IPS DF 4.7 (cell line): Measurements from ENCODE around the gene DLG5.
A peak's percentile ranks its signal among the peaks of the same experiment; 100 is the strongest.
"Not testable (repeated sequence)": the region's sequence is repeated elsewhere in the genome, so short reads cannot be mapped to it uniquely, and the experiment has no call there.

Experiments
- DNase-seq: peaks from one replicate; pipeline ENCODE4 v3.0.0-alpha.2; 2013; ENCODE audit warnings: low spot score; ENCODE audit errors: extremely low read depth

Gene DLG5

GRCh38 chr10:77770868-77771175 is 155.7 kb downstream of the DLG5 start:
- DNase-seq: no peak

GRCh38 chr10:77770081-77770867 is 156.3 kb downstream of the DLG5 start:
- no peak for DNase-seq

GRCh38 chr10:77768039-77768438 is 158.5 kb downstream of the DLG5 start:
- DNase-seq: no peak

- no peak for DNase-seq
Measured at GRCh38 chr10:77763453-77764430, 162.8 kb downstream of the DLG5 start.

GRCh38 chr10:77758406-77758805 is 168.1 kb downstream of the DLG5 start:
- DNase-seq: not testable (repeated sequence)

GRCh38 chr10:77756319-77757232 is 170.0 kb downstream of the DLG5 start:
- DNase-seq: peak; percentile 82

GRCh38 chr10:77746047-77746707 is 180.4 kb downstream of the DLG5 start:
- DNase-seq: no peak

GRCh38 chr10:77744245-77744644 is 182.3 kb downstream of the DLG5 start:
- no peak for DNase-seq

GRCh38 chr10:77742172-77742571 is 184.4 kb downstream of the DLG5 start:
- no peak for DNase-seq

GRCh38 chr10:77741746-77742145 is 184.8 kb downstream of the DLG5 start:
- DNase-seq: no peak
